HL-60 (cell line): ENCODE results near the gene THSD7A.

Experiments used
- DNase-seq, 2 experiments: peaks; one replicate each; pipeline ENCODE4 v3.0.0-alpha.2; 2010 to 2020; ENCODE audit warnings: low read depth in 1 of 2, low spot score in 1 of 2
- H3K27ac ChIP-seq: fragments of 250-450 bp; sonication (Bioruptor Pico); replicated peaks from 2 replicates; pipeline ENCODE4 v1.5.1; 2020; ENCODE audit warnings: mild to moderate bottlenecking, moderate library complexity
- H3K27me3 ChIP-seq: fragments of 250-450 bp; sonication (Bioruptor Pico); 2 replicates; pipeline ENCODE4 v1.5.1; 2021; ENCODE audit warnings: mild to moderate bottlenecking, moderate library complexity; ENCODE audit not compliant: insufficient read depth, poor library complexity, severe bottlenecking
- H3K4me3 ChIP-seq: replicated peaks from 2 replicates; pipeline ENCODE4 v1.5.1; 2011; ENCODE audit warnings: mild to moderate bottlenecking, control low read depth, low read length; ENCODE audit not compliant: insufficient read depth
- GABPA ChIP-seq: IDR thresholded peaks from 2 replicates; pipeline ENCODE4 v1.6.1; 2012; ENCODE audit warnings: low read depth
- POLR2AphosphoS5 ChIP-seq: IDR thresholded peaks from 2 replicates; pipeline ENCODE4 v1.6.1; 2012; ENCODE audit warnings: low read depth
- SPI1 ChIP-seq: IDR thresholded peaks from 2 replicates; pipeline ENCODE4 v1.6.1; 2012; ENCODE audit warnings: low read depth, mild to moderate bottlenecking, borderline replicate concordance
- TF ChIP-seq, protein P1 (sequence below): IDR thresholded peaks from 2 replicates; pipeline ENCODE4 v1.6.1; 2012; ENCODE audit warnings: low read depth; ENCODE audit not compliant: insufficient replicate concordance
- TF ChIP-seq, protein P2 (sequence below): IDR thresholded peaks from one replicate; pipeline ENCODE4 v1.5.1; 2011; ENCODE audit warnings: low read length, control low read depth, inconsistent platforms; ENCODE audit not compliant: insufficient read depth

Gene THSD7A

DNA sequence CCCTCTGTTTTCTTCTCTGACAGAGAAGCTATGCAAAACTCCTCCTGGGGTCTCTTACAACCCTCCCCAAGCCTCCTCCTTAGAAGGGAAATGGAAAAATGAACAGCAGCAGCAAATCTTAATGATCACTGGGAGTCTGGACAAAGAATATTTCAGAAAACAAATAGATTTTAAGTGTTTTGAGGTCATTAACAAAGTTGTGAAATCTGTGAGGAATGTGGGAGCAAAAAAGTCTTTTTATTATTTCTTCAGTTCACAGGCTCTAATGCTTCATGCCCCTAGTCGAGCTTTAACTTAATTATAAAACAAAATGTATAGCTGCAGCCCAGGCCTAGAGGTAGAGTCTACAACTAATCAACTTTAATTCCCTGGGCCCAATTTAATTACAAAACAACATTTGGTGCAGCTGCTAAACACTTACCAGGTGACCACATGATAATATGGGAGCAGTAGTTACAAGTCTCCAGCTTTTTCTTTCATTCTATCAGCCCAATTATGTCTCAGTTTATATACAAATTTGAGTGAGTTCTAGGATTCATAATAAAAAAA lies 293.2 kb downstream of the THSD7A start:
- Histone ChIP-seq H3K27me3 (no peaks in the 10 kb centered on the region), H3K27ac (no peak overlapping the region), H3K4me3 (no peak overlapping the region)
- no peak for DNase-seq
- TF ChIP-seq, protein P1, sequence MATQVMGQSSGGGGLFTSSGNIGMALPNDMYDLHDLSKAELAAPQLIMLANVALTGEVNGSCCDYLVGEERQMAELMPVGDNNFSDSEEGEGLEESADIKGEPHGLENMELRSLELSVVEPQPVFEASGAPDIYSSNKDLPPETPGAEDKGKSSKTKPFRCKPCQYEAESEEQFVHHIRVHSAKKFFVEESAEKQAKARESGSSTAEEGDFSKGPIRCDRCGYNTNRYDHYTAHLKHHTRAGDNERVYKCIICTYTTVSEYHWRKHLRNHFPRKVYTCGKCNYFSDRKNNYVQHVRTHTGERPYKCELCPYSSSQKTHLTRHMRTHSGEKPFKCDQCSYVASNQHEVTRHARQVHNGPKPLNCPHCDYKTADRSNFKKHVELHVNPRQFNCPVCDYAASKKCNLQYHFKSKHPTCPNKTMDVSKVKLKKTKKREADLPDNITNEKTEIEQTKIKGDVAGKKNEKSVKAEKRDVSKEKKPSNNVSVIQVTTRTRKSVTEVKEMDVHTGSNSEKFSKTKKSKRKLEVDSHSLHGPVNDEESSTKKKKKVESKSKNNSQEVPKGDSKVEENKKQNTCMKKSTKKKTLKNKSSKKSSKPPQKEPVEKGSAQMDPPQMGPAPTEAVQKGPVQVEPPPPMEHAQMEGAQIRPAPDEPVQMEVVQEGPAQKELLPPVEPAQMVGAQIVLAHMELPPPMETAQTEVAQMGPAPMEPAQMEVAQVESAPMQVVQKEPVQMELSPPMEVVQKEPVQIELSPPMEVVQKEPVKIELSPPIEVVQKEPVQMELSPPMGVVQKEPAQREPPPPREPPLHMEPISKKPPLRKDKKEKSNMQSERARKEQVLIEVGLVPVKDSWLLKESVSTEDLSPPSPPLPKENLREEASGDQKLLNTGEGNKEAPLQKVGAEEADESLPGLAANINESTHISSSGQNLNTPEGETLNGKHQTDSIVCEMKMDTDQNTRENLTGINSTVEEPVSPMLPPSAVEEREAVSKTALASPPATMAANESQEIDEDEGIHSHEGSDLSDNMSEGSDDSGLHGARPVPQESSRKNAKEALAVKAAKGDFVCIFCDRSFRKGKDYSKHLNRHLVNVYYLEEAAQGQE, result no peak
- TF ChIP-seq, protein P2, sequence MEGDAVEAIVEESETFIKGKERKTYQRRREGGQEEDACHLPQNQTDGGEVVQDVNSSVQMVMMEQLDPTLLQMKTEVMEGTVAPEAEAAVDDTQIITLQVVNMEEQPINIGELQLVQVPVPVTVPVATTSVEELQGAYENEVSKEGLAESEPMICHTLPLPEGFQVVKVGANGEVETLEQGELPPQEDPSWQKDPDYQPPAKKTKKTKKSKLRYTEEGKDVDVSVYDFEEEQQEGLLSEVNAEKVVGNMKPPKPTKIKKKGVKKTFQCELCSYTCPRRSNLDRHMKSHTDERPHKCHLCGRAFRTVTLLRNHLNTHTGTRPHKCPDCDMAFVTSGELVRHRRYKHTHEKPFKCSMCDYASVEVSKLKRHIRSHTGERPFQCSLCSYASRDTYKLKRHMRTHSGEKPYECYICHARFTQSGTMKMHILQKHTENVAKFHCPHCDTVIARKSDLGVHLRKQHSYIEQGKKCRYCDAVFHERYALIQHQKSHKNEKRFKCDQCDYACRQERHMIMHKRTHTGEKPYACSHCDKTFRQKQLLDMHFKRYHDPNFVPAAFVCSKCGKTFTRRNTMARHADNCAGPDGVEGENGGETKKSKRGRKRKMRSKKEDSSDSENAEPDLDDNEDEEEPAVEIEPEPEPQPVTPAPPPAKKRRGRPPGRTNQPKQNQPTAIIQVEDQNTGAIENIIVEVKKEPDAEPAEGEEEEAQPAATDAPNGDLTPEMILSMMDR, result no peak
- no peak for TF ChIP-seq SPI1
- no peak for TF ChIP-seq GABPA
- TF ChIP-seq POLR2AphosphoS5, result no peak

DNA sequence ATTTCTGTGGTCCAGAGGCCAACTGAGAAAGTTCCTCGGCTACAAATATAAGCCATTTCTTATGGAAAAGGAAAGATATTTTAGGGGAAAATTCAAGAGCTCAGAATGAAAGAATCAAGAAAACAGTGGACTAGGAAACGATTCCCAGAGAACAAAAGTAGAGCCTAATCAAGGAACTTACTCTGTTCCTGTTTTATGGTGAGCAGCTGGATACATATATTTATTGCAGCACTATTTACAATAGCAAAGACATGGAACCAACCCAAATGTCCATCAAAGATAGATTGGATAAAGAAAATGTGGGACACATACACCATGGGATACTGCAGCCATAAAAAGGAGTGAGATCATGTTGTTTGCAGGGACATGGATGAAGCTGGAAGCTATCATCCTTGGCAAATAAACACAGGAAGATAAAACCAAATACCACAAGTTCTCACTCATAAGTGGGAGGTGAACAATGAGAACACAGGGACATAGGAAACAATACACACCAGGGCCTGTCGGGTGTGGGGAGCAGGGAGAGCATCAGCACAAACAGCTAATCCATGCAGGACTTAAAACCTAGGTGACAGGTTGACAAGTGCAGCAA lies 298.7 kb downstream of the THSD7A start:
- Histone ChIP-seq H3K4me3 (no peak overlapping the region), H3K27me3 (no peaks in the 10 kb centered on the region), H3K27ac (no peak overlapping the region)
- TF ChIP-seq SPI1, result no peak
- no peak for TF ChIP-seq POLR2AphosphoS5
- TF ChIP-seq, protein P2, result no peak
- TF ChIP-seq, protein P1, result no peak
- TF ChIP-seq GABPA, result no peak
- no peak for DNase-seq

DNA sequence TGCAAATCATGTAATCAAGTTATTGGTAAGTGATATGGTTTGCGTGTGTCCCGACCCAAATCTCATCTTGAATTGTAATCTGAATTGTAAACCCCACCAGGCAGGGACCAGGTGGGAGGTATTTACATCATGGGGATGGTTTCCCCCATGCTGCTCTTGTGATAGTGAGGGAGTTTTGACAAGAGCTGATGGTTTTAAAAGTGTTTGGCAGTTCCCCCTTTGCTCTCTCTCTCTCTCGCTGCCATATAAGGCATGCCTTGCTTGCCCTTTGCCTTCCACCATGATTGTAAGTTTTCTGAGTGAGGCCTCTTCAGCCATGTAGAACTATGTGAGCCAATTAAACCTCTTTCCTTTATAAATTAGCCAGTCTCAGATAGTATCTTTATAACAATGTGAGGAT lies 302.6 kb downstream of the THSD7A start:
- H3K27me3 ChIP-seq, result no peaks in the 10 kb centered on the region
- no peak overlapping the region for H3K27ac ChIP-seq
- DNase-seq, result no peak
- no peak for TF ChIP-seq SPI1
- no peak for TF ChIP-seq POLR2AphosphoS5
- TF ChIP-seq, protein P1, result no peak
- TF ChIP-seq, protein P2, result no peak
- TF ChIP-seq GABPA, result no peak
- no peak overlapping the region for H3K4me3 ChIP-seq
